Endothelial cell of umbilical vein (primary cell): ENCODE measurements around the gene SLC25A44. TPM values are rescaled to one million over a fixed set of nuclear protein-coding genes. Genes with fewer than 3 reads are reported as not detected.

Experiments used
- BruUV-seq: library from RNA; stranded (reverse); fragments of 400-500 nt; replicated peaks from 2 replicates; lab custom pipeline; 2021; lab: Mats Ljungman, UMichigan
- CTCF ChIA-PET: fragments of 300-600, 350-600 bp; sonication (Branson Sonifier 250); formaldehyde crosslinking; loops from one replicate; lab custom pipeline; 2021; ENCODE audit warnings: antibody characterized with exemption, inconsistent platforms; lab: Charles Lee
- POLR2A ChIA-PET: fragments of 300-600, 350-600 bp; sonication (Branson Sonifier 250); formaldehyde crosslinking; loops from one replicate; lab custom pipeline; 2021; ENCODE audit warnings: antibody characterized with exemption, inconsistent platforms; lab: Charles Lee
- DNase-seq: peaks from one replicate; pipeline ENCODE4 v3.0.0-alpha.2; 2011; ENCODE audit warnings: low read depth, low spot score
- FAIRE-seq: peaks from 2 replicates; lab custom pipeline; 2011; peaks lifted over from hg19 to GRCh38; lab: Jason Lieb, UNC
- H2AFZ ChIP-seq: 2 replicates; pipeline ENCODE4 v1.6.0; 2012; ENCODE audit warnings: low read depth, low read length, control low read depth, inconsistent platforms
- H3K27ac ChIP-seq: 2 replicates; pipeline ENCODE4 v1.5.1; 2011; ENCODE audit warnings: low read depth, mild to moderate bottlenecking, control low read depth, low read length, moderate library complexity; ENCODE audit not compliant: insufficient read depth
- H3K27me3 ChIP-seq, 2 experiments: 2 replicates each; pipeline versions ENCODE4 v1.6.0 to v1.6.1; 2011; ENCODE audit warnings: low read length in 2 of 2, mixed read lengths in 1 of 2; ENCODE audit not compliant: control insufficient read depth in 2 of 2, insufficient read depth in 2 of 2
- H3K36me3 ChIP-seq, 2 experiments: 2 replicates in 1 of 2; 3 replicates in 1 of 2; pipeline ENCODE4 v1.5.1; 2011; ENCODE audit warnings: low read length in 2 of 2, mild to moderate bottlenecking in 1 of 2, moderate library complexity in 1 of 2; ENCODE audit not compliant: control insufficient read depth in 2 of 2, insufficient read depth in 2 of 2; ENCODE audit errors: extremely low read depth in 1 of 2
- H3K4me1 ChIP-seq: 3 replicates; pipeline ENCODE4 v1.5.1; 2011; ENCODE audit warnings: mild to moderate bottlenecking, low read length; ENCODE audit not compliant: control insufficient read depth, insufficient read depth; ENCODE audit errors: extremely low read depth
- H3K4me2 ChIP-seq: 2 replicates; pipeline ENCODE4 v1.6.1; 2011; ENCODE audit warnings: low read length, control low read depth, mixed read lengths; ENCODE audit not compliant: insufficient read depth
- H3K4me3 ChIP-seq, 3 experiments: fragments of 200-600 bp in 1 of 3; sonication (generic), shearing (Covaris generic) in 1 of 3; replicated peaks in 1 of 3; 2 replicates each; pipeline ENCODE4 v1.5.1; 2011 to 2016; ENCODE audit warnings: control low read depth in 3 of 3, low read length in 3 of 3, mild to moderate bottlenecking in 2 of 3, inconsistent platforms in 1 of 3, low read depth in 1 of 3, moderate library complexity in 1 of 3; ENCODE audit not compliant: insufficient read depth in 1 of 3
- H3K79me2 ChIP-seq: 2 replicates; pipeline ENCODE4 v1.6.0; 2012; ENCODE audit warnings: low read length, inconsistent platforms; ENCODE audit not compliant: control insufficient read depth, insufficient read depth
- H3K9ac ChIP-seq: replicated peaks from 2 replicates; pipeline ENCODE3; 2011; ENCODE audit warnings: low read length, control low read depth; ENCODE audit not compliant: insufficient read depth; ENCODE audit errors: extremely low read depth
- H3K9me1 ChIP-seq: replicated peaks from 3 replicates; pipeline ENCODE4 v1.6.0; 2011; ENCODE audit warnings: mild to moderate bottlenecking, low read length; ENCODE audit not compliant: control insufficient read depth, insufficient read depth; ENCODE audit errors: extremely low read depth
- H3K9me3 ChIP-seq: replicated peaks from 2 replicates; pipeline ENCODE4 v1.5.1; 2012; ENCODE audit warnings: low read length, inconsistent platforms; ENCODE audit not compliant: control insufficient read depth, insufficient read depth
- H4K20me1 ChIP-seq: replicated peaks from 2 replicates; pipeline ENCODE3; 2011; ENCODE audit warnings: mild to moderate bottlenecking, low read length; ENCODE audit not compliant: control insufficient read depth, insufficient read depth; ENCODE audit errors: extremely low read depth
- EZH2 ChIP-seq: IDR thresholded peaks from 2 replicates; pipeline ENCODE4 v1.6.1; 2012; ENCODE audit warnings: borderline replicate concordance, low read depth, mild to moderate bottlenecking, moderate library complexity, low read length, inconsistent platforms; ENCODE audit not compliant: severe bottlenecking
- FOS ChIP-seq: IDR thresholded peaks from 2 replicates; pipeline ENCODE4 v1.6.1; 2011; ENCODE audit warnings: mild to moderate bottlenecking, low read length, moderate library complexity, borderline replicate concordance; ENCODE audit not compliant: insufficient read depth
- GATA2 ChIP-seq: IDR thresholded peaks from 2 replicates; pipeline ENCODE4 v1.7.0; 2011; ENCODE audit warnings: low read depth, mild to moderate bottlenecking, moderate library complexity, mixed read lengths, low read length; ENCODE audit not compliant: insufficient read length, insufficient read depth
- JUN ChIP-seq: IDR thresholded peaks from 2 replicates; pipeline ENCODE4 v1.6.1; 2011; ENCODE audit warnings: borderline replicate concordance, low read depth; ENCODE audit not compliant: insufficient read length, insufficient read depth
- MYC ChIP-seq: IDR thresholded peaks from one replicate; pipeline ENCODE4 v1.6.1; 2011; ENCODE audit warnings: mild to moderate bottlenecking, low read depth, low read length
- POLR2A ChIP-seq: IDR thresholded peaks from 2 replicates; pipeline ENCODE4 v1.6.1; 2012; ENCODE audit warnings: low read depth, mild to moderate bottlenecking, control low read depth, low read length
- POLR2AphosphoS5 ChIP-seq: IDR thresholded peaks from 2 replicates; pipeline ENCODE4 v1.6.1; 2012; ENCODE audit warnings: low read depth, mild to moderate bottlenecking, control low read depth, low read length, moderate library complexity; ENCODE audit not compliant: insufficient read depth
- dilution Hi-C: fragments of 300-500 bp; cut with MboI; formaldehyde crosslinking; loops from one replicate; pipeline ENCODE4 v1.15.0; 2019; ENCODE audit warnings: low sequenced_read_pairs; ENCODE audit not compliant: extremely low pct_ligation_motif_present
- intact Hi-C: fragments of 100-400 bp; cut with micrococcal nuclease; formaldehyde crosslinking; loops from one replicate; pipeline ENCODE4 v1.10.0; 2022
- polyA plus RNA-seq, 4 experiments: library from polyadenylated mRNA; depleted of rRNA in 3 of 4; stranded (reverse) in 3 of 4; unstranded in 1 of 4; fragments of >200 nt; gene quantifications; 2 replicates each; pipeline versions ENCODE4 v1.2.1 to v1.2.3, GENCODE V29; 2011 to 2012; ENCODE audit warnings: missing spikeins in 1 of 4
- total RNA-seq: library from RNA; stranded (reverse); gene quantifications from 2 replicates; pipeline ENCODE4 v1.2.3, GENCODE V29; 2021
- TF ChIP-seq, protein P1 (sequence below), 2 donors: IDR thresholded peaks; 1 replicate in 1 of 2; 2 replicates in 1 of 2; pipeline ENCODE4 v1.5.1; 2011; ENCODE audit warnings: low read length in 2 of 2, mild to moderate bottlenecking in 2 of 2, moderate library complexity in 2 of 2, control low read depth in 1 of 2, inconsistent platforms in 1 of 2, low read depth in 1 of 2; ENCODE audit not compliant: insufficient read depth in 1 of 2; ENCODE audit errors: extremely low read depth in 1 of 2
- TF ChIP-seq, protein P2 (sequence below): IDR thresholded peaks from 2 replicates; pipeline ENCODE4 v1.6.1; 2011; ENCODE audit not compliant: insufficient read depth, insufficient read length

Gene SLC25A44
- total and polyA plus RNA-seq, 2 donors (not counting 3 experiments of a cell fraction or from before 2014, with no cell fraction given): 24.0 to 30.6 TPM

DNA sequence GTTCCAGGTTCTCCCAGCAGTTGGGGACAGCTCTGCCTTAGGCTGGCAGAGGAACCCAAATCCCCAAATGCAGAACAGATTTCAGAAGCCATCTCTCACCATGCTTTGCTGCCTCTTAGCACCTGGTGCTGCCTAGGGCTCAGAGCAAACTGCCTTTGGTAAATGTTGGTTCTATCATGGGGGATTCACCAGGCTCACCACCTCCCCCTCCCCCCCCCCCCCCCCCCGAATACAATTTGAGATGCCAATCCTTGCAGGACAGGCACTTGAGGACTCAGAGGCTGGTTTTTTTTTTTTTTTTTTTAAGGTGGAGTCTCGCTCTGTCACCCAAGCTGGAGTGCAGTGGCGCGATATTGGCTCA lies 54.4 kb downstream of the SLC25A44 start:
- intact Hi-C loops (no loop called here), dilution Hi-C loops (no loop called here)
- Histone ChIP-seq H3K27me3 (peaks cover 0 to 4% of the 10 kb centered on the region in 2 experiments), H3K9ac (no peak overlapping the region), H3K36me3 (peaks cover 13 to 40% of the 10 kb centered on the region in 2 experiments), H3K4me2 (no peak overlapping the region), H3K4me1 (peaks cover 14% of the 10 kb centered on the region), H3K4me3 (no peak overlapping the region), H3K27ac (no peak overlapping the region), H3K9me3 (no peaks in the 10 kb centered on the region), H3K9me1 (no peaks in the 10 kb centered on the region), H4K20me1 (no peaks in the 10 kb centered on the region), H2AFZ (no peak overlapping the region), H3K79me2 (no peaks in the 10 kb centered on the region)
- DNase-seq (no peak), FAIRE-seq (no peak)
- ChIA-PET POLR2A (no interaction called here), CTCF (interaction anchor here (0.9 to 1.6 kb wide), 3 partner anchors 12 to 103 kb away, joined by 3 read pairs; no protein-coding TSS in a partner anchor)
- no TSS peak for BruUV-seq
- TF ChIP-seq MYC: no peak
- TF ChIP-seq GATA2: no peak
- no peak for TF ChIP-seq EZH2
- TF ChIP-seq, protein P1, sequence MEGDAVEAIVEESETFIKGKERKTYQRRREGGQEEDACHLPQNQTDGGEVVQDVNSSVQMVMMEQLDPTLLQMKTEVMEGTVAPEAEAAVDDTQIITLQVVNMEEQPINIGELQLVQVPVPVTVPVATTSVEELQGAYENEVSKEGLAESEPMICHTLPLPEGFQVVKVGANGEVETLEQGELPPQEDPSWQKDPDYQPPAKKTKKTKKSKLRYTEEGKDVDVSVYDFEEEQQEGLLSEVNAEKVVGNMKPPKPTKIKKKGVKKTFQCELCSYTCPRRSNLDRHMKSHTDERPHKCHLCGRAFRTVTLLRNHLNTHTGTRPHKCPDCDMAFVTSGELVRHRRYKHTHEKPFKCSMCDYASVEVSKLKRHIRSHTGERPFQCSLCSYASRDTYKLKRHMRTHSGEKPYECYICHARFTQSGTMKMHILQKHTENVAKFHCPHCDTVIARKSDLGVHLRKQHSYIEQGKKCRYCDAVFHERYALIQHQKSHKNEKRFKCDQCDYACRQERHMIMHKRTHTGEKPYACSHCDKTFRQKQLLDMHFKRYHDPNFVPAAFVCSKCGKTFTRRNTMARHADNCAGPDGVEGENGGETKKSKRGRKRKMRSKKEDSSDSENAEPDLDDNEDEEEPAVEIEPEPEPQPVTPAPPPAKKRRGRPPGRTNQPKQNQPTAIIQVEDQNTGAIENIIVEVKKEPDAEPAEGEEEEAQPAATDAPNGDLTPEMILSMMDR (IDR thresholded peaks at IDR 0.05; ENCODE audit: extremely low read depth in 1 of 2, insufficient read depth in 1 of 2, low read depth in 1 of 2, low read length in 2 of 2): no peak
- TF ChIP-seq POLR2A: no peak
- TF ChIP-seq POLR2AphosphoS5: no peak
- TF ChIP-seq FOS: no peak
- no peak for TF ChIP-seq JUN
- TF ChIP-seq, protein P2, sequence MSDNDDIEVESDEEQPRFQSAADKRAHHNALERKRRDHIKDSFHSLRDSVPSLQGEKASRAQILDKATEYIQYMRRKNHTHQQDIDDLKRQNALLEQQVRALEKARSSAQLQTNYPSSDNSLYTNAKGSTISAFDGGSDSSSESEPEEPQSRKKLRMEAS: no peak
